Common myeloid progenitor, CD34-positive (primary cell): Measurements from ENCODE around the gene SLIT3.
A peak's percentile ranks its signal among the peaks of the same experiment; 100 is the strongest.

Experiments used
- CTCF ChIA-PET: fragments of 350-600 bp; sonication (Branson Sonifier 250); formaldehyde crosslinking; loops from one replicate; lab custom pipeline; 2021; ENCODE audit warnings: antibody characterized with exemption; lab: Charles Lee
- POLR2A ChIA-PET: fragments of 350-600 bp; sonication (Branson Sonifier 250); formaldehyde crosslinking; loops from one replicate; lab custom pipeline; 2021; ENCODE audit warnings: antibody characterized with exemption; lab: Charles Lee
- DNase-seq, 3 donors: peaks; one replicate each; pipeline versions ENCODE4 v3.0.0 to v3.0.0-alpha.2; 2013
- H3K27ac ChIP-seq, 2 experiments: 1 replicate in 1 of 2; 2 replicates in 1 of 2; pipeline ENCODE4 v1.7.0; 2013; ENCODE audit warnings: inconsistent platforms in 2 of 2, low read length in 2 of 2, mild to moderate bottlenecking in 2 of 2, low read depth in 1 of 2, moderate library complexity in 1 of 2; ENCODE audit not compliant: severe bottlenecking in 2 of 2, insufficient read depth in 1 of 2, poor library complexity in 1 of 2
- H3K27me3 ChIP-seq, 5 experiments: replicated peaks in 2 of 5; 1 replicate in 3 of 5; 2 replicates in 2 of 5; pipeline versions ENCODE4 v1.6.1 to v1.7.0; 2013; ENCODE audit warnings: low read length in 4 of 5, mild to moderate bottlenecking in 2 of 5, moderate library complexity in 2 of 5, inconsistent platforms in 1 of 5; ENCODE audit not compliant: insufficient read depth in 5 of 5, control insufficient read depth in 4 of 5
- H3K36me3 ChIP-seq, 4 experiments: 1 replicate in 2 of 4; 2 replicates in 2 of 4; pipeline versions ENCODE4 v1.6.1 to v1.7.0; 2013; ENCODE audit warnings: low read length in 3 of 4, control low read depth in 1 of 4, mild to moderate bottlenecking in 1 of 4; ENCODE audit not compliant: control insufficient read depth in 4 of 4, insufficient read depth in 4 of 4
- H3K4me1 ChIP-seq, 4 experiments: 1 replicate in 3 of 4; 2 replicates in 1 of 4; pipeline versions ENCODE4 v1.6.1 to v1.7.1; 2013; ENCODE audit warnings: low read length in 3 of 4, mild to moderate bottlenecking in 3 of 4, control low read depth in 1 of 4, inconsistent platforms in 1 of 4, moderate library complexity in 1 of 4; ENCODE audit not compliant: control insufficient read depth in 4 of 4, insufficient read depth in 4 of 4; ENCODE audit errors: control extremely low read depth in 1 of 4
- H3K4me3 ChIP-seq, 7 experiments: 1 replicate in 4 of 7; 2 replicates in 3 of 7; pipeline versions ENCODE4 v1.5.1 to v1.7.0; 2013; ENCODE audit warnings: mild to moderate bottlenecking in 7 of 7, low read length in 6 of 7, moderate library complexity in 6 of 7, inconsistent platforms in 2 of 7, low read depth in 2 of 7, control low read depth in 1 of 7; ENCODE audit not compliant: insufficient read depth in 4 of 7, control insufficient read depth in 1 of 7; ENCODE audit errors: extremely low read depth in 1 of 7
- H3K9me3 ChIP-seq, 5 experiments: 1 replicate in 4 of 5; 2 replicates in 1 of 5; pipeline versions ENCODE4 v1.6.1 to v1.7.1; 2013; ENCODE audit warnings: low read length in 4 of 5, mild to moderate bottlenecking in 2 of 5, inconsistent platforms in 1 of 5, low read depth in 1 of 5, moderate library complexity in 1 of 5; ENCODE audit not compliant: control insufficient read depth in 4 of 5, insufficient read depth in 2 of 5; ENCODE audit errors: control extremely low read depth in 1 of 5
- WGBS: methylation state at CpG from one replicate; pipeline ENCODE4 v1.1.5; 2013; ENCODE audit not compliant: insufficient coverage; 5-methylcytosine and 5-hydroxymethylcytosine counted together

Gene SLIT3

DNA sequence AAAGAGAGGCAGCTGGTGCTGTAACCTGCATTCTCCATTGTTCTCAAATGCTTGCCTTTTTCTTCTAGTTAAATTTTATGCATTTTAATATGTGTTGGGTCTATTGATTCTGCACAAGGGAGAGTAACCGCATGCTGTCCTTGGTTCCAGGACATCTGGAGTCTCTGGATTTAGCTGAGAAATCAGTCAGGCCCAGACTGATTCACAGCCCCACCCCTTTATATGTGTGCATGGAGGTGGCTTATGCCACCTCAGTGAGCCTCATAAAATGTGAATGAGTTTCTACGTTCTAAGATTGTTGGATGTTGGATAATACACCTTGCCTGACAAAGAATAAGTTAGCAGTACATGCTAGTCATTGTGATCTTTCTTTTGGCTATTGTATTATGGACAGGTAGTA lies 611.7 kb downstream of the SLIT3 start:
- H3K27ac ChIP-seq, result no peak overlapping the region
- no peak overlapping the region for H3K4me3 ChIP-seq
- H3K27me3 ChIP-seq, result peaks cover 0 to 6% (median 2%) of the 10 kb centered on the region in 5 experiments
- no peak for DNase-seq
- no peaks in the 10 kb centered on the region for H3K9me3 ChIP-seq
- ChIA-PET POLR2A (no interaction called here), CTCF (interaction anchor here (2.1 kb wide), 1 partner anchor 17 kb away, joined by 7 read pairs; no protein-coding TSS in a partner anchor)
- H3K36me3 ChIP-seq, result no peaks in the 10 kb centered on the region
- no peaks in the 10 kb centered on the region for H3K4me1 ChIP-seq
- WGBS, result 92% methylated on average over 2 of the region's 2 CpGs

DNA sequence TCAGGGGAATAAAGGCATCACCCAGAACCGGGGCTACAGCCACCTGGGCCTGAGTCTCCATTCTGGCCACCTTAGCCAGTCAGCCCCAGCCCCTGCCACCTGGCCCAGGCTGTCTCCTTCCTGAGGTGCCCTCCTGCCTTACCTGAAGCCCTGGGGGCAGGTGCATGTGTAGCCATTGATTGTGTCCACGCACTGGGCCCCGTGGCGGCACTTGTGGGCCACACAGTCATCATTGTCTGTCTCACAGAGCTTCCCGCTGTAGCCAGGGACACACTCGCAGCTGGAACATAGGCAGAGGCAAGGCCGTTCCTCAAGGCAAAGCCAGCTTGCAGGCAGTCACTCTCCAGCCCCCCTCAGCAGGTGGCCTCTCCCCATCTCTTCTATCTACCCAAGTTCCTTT lies 614.1 kb downstream of the SLIT3 start:
- ChIA-PET POLR2A (no interaction called here), CTCF (no interaction called here)
- H3K27ac ChIP-seq, result no peak overlapping the region
- peaks cover 0 to 2% (median 0%) of the 10 kb centered on the region in 5 experiments for H3K27me3 ChIP-seq
- H3K4me3 ChIP-seq, result no peak overlapping the region
- peaks cover 0 to 6% (median 4%) of the 10 kb centered on the region in 4 experiments for H3K4me1 ChIP-seq
- H3K9me3 ChIP-seq, result no peaks in the 10 kb centered on the region
- DNase-seq, result no peak
- H3K36me3 ChIP-seq, result no peaks in the 10 kb centered on the region
- WGBS, result 97% methylated on average over 7 of the region's 7 CpGs

DNA sequence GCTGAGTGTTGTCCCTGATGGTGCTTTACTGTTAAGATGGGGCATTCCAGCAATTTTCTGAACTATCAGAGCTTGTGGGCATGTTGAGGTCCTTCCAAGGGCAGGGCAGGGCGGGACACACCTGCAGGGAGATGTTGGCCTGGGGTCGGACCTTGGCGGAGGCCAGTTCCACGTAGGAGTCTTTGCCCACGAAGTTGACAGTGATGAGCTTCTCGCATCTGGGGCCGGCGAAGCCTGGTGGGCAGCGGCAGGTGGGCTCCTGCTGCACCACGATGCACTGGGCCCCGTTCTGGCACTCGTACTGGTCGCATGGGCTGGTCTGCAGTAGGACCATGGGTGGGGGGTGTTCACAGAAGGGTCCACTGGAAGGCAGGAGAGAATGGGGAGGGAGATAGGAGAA lies 615.4 kb downstream of the SLIT3 start:
- peaks cover 0 to 6% (median 4%) of the 10 kb centered on the region in 4 experiments for H3K4me1 ChIP-seq
- no peaks in the 10 kb centered on the region for H3K27me3 ChIP-seq
- WGBS, result 98% methylated on average over 9 of the region's 13 CpGs
- no peaks in the 10 kb centered on the region for H3K9me3 ChIP-seq
- no peaks in the 10 kb centered on the region for H3K36me3 ChIP-seq
- ChIA-PET POLR2A (no interaction called here), CTCF (no interaction called here)
- H3K27ac ChIP-seq, result no peak overlapping the region
- H3K4me3 ChIP-seq, result no peak overlapping the region
- DNase-seq, result no peak

DNA sequence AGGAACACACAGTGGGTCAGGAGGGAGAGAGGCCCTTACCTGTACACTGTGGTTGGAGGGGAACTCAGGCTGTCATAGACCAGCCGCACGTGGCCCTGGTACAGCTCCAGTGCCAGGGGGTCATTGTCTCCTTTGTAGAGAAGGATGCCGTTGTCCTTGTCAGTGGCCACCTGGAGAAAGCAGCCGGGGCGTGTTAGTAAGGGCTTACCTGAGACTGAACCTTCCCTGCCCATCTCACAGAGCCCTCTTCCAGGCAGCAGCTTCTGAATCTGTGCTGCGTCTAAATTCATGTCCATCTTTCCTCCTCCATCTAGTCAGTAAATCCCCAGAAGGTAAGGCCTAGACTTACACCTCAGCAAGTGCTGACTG lies 617.0 kb downstream of the SLIT3 start:
- Histone ChIP-seq H3K9me3 (no peaks in the 10 kb centered on the region), H3K27ac (no peak overlapping the region), H3K27me3 (no peaks in the 10 kb centered on the region), H3K36me3 (no peaks in the 10 kb centered on the region), H3K4me1 (peaks cover 0 to 6% (median 4%) of the 10 kb centered on the region in 4 experiments), H3K4me3 (peak overlapping the region in 3 of 7 experiments; percentile 38 to 64 (median 49))
- ChIA-PET POLR2A (no interaction called here), CTCF (no interaction called here)
- WGBS, result 98% methylated on average over 6 of the region's 6 CpGs
- DNase-seq, result no peak

DNA sequence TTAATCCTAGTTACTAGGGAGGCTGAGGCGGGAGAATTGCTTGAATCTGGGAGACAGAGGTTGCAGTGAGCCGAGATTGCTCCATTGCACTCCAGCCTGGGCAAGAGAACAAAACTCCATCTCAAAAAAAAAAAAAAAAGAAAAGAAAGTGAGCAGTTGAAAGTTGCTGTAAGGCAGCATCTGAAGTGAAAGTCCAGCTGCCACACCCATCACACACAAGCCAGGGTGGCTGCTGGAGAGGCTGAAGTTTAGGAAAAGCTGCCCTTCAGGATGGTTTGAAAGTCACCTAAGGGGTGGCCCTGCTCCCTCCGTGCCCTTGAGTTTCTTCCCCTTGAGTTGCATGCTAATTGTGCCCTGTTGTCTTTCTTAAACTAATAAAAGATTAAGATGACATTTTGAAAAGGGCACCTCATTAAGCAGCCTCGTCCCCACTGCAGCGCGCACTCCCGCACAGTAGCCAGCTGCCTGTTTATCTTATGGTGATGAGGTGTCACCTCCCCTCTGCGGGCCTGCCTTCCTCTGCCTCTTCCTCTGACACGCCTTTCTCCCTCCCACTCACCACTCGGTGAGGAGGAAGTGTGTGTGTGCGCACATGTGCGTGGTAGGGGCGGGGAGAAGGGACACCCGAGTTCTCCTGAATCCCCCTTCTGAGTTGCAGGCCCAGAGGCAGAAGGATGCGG lies 617.6 kb downstream of the SLIT3 start:
- CTCF ChIA-PET, result no interaction called here
- Histone ChIP-seq H3K27ac (no peak overlapping the region), H3K27me3 (no peaks in the 10 kb centered on the region), H3K4me3 (peak overlapping the region in 3 of 7 experiments; percentile 38 to 64 (median 49)), H3K9me3 (no peaks in the 10 kb centered on the region), H3K36me3 (no peaks in the 10 kb centered on the region), H3K4me1 (peaks cover 0 to 6% (median 4%) of the 10 kb centered on the region in 4 experiments)
- peak; percentile 33 to 69 (median 58) for DNase-seq
- 18% methylated on average over 5 of the region's 15 CpGs for whole genome bisulfite sequencing
- POLR2A ChIA-PET, result no interaction called here

DNA sequence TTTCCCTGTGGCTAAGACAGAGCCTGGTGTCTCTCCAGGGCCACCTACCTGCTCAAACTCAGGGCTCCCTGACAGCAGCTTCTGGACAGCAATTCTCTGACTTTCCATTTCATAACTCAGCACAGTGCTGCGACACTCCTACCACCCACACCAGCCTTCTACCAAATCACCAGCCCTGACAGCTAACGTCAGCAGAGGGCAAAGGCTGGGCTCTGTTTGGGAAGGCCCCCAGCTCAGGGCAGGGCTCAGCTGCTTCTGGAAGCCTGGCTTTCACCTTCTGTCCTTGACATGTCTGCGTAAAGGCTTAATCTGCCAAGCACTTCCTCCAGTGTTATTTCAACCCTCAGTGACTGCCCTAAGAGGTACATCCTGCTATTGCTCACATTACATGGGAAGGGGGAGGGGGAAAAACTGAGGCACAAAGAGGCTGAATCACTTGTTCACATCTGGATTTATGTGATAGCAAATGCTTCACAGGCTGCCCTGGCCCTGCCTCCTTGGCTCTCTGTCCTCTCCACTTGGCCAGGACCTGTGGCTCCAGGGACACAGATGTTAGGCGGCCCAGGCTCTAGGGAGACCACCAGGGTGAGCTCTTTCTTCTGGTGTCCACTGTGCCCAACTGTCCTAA lies 619.3 kb downstream of the SLIT3 start:
- Histone ChIP-seq H3K27ac (no peak overlapping the region), H3K4me3 (no peak overlapping the region), H3K27me3 (no peaks in the 10 kb centered on the region), H3K4me1 (peaks cover 0 to 6% (median 4%) of the 10 kb centered on the region in 4 experiments), H3K9me3 (no peaks in the 10 kb centered on the region), H3K36me3 (no peaks in the 10 kb centered on the region)
- DNase-seq, result no peak
- ChIA-PET POLR2A (no interaction called here), CTCF (interaction anchor here (0.9 to 1.2 kb wide), 2 partner anchors 14 to 640 kb away, joined by 3 to 4 read pairs; no protein-coding TSS in a partner anchor)
- 89% methylated on average over 3 of the region's 4 CpGs for WGBS

DNA sequence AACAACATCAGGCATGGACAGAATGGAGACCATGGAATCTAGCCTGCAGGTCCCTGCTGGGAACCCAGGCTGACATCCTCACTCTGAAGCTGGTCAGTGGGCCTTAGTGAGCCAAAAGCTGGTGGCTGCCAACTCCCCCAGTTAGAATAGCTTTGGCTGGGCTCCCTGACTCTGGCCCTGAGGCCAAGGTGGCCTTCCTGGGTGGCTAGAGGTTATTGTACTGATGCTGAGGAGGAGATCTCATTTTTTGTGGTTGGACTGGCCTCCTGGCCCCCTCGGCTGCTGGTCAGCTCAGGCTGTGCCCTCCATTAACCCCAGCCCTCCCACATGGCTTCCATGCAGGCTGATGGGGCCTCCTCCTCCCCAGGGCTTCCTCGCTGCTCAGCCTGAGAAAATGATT lies 620.5 kb downstream of the SLIT3 start:
- H3K27me3 ChIP-seq, result no peaks in the 10 kb centered on the region
- no peak overlapping the region for H3K4me3 ChIP-seq
- H3K9me3 ChIP-seq, result no peaks in the 10 kb centered on the region
- WGBS, result 100% methylated on average over 2 of the region's 2 CpGs
- DNase-seq, result no peak
- no peaks in the 10 kb centered on the region for H3K36me3 ChIP-seq
- peaks cover 0 to 6% (median 4%) of the 10 kb centered on the region in 4 experiments for H3K4me1 ChIP-seq
- H3K27ac ChIP-seq, result no peak overlapping the region
- CTCF ChIA-PET, result interaction anchor here (0.9 to 1.2 kb wide), 3 partner anchors 13 to 26 kb away, joined by 3 to 4 read pairs (median 3); no protein-coding TSS in a partner anchor
- POLR2A ChIA-PET, result no interaction called here
